ENCODE measurements around the gene HRH1. TPM values are rescaled to one million over a fixed set of nuclear protein-coding genes. Genes with fewer than 3 reads are reported as not detected.

Gene HRH1
- total RNA-seq, 1 donor from 2014 or later = 6.2 TPM

DNA sequence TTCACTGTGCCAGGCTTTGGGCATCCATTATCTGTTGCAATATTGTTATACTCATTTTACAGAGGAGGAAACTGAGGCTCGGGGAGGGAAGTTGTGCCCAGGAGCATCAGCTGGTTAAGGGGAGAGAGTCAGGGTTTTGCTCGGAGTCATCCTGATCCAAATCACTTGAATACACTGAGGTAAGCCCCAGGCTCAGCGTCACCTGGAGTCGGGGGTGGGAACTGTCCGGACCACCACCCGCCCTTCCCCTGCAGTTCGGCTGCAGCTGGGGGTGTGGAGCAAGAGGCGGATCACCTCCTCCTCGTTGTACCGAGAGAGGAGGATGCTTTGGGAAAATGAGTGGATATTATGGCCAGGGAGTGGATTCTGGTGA, 646 bp downstream of the HRH1 start:
- intact Hi-C loops (cut with DNase I) = loop anchor here (1.0 to 5.0 kb wide), 7 partner anchors 18 to 180 kb away; partner anchors contain the start of gene ATG7

DNA sequence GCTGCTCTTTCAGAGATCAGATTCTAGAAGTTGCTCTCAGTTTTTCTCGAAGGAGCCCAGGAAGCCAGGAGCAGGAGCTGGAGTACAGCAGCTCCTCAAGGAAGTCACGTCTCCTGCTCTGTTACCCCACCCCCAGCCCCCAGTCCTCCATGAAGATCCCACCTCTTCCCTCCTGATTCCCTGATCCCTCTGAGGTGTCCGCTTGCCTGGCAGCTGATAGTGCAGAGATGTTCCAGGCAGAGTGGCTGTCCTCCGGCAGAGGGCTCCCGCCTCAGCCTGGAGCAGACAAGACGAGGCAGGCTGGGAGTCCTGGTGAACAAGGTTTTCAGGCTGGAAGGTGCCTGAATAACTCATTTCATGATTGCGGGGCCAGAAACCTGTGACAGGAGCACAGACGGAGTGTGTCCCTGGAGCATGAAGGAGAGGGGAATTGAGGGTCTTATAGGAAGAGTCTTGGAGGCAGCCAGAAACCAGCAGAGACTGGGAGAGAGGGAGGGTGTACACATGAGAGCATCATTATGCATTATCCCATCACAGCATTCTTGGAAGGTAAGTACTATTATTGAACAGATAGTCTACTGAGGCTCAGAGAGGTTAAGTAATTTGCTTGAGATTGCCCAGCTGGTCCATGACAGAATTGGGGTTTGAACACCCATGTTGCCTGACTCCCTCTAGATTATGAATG, 1.2 kb downstream of the HRH1 start:
- Histone ChIP-seq H3K27ac (peak overlapping the region; percentile 94 to 96), H3K36me3 (no peaks in the 10 kb centered on the region), H3K4me3 (peak overlapping the region; percentile 80 to 87), H3K4me1 (peaks cover 8 to 31% of the 10 kb centered on the region in 2 donors), H3K27me3 (no peaks in the 10 kb centered on the region), H3K9me3 (no peaks in the 10 kb centered on the region)
- TF ChIP-seq, protein P1, sequence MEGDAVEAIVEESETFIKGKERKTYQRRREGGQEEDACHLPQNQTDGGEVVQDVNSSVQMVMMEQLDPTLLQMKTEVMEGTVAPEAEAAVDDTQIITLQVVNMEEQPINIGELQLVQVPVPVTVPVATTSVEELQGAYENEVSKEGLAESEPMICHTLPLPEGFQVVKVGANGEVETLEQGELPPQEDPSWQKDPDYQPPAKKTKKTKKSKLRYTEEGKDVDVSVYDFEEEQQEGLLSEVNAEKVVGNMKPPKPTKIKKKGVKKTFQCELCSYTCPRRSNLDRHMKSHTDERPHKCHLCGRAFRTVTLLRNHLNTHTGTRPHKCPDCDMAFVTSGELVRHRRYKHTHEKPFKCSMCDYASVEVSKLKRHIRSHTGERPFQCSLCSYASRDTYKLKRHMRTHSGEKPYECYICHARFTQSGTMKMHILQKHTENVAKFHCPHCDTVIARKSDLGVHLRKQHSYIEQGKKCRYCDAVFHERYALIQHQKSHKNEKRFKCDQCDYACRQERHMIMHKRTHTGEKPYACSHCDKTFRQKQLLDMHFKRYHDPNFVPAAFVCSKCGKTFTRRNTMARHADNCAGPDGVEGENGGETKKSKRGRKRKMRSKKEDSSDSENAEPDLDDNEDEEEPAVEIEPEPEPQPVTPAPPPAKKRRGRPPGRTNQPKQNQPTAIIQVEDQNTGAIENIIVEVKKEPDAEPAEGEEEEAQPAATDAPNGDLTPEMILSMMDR (IDR thresholded peaks at IDR 0.05) = peak; percentile 65 to 75 (median 66)
- peak in 1 of 2 donors; percentile 91 for DNase-seq (ENCODE audit: low spot score in 2 of 2)
- intact Hi-C loops (cut with DNase I) = loop anchor here (1.0 to 5.0 kb wide), 5 partner anchors 53 to 179 kb away; partner anchors contain the start of gene ATG7

More for the DNA sequence above, 646 bp downstream of the HRH1 start:
- Histone ChIP-seq H3K27ac (peak overlapping the region; percentile 94 to 96), H3K27me3 (no peaks in the 10 kb centered on the region), H3K4me3 (peak overlapping the region; percentile 80 to 87), H3K9me3 (no peaks in the 10 kb centered on the region), H3K36me3 (no peaks in the 10 kb centered on the region), H3K4me1 (peaks cover 8 to 28% of the 10 kb centered on the region in 2 donors)
- TF ChIP-seq, protein P1 (IDR thresholded peaks at IDR 0.05) = no peak
- no peak for DNase-seq (ENCODE audit: low spot score in 2 of 2)

GRCh38 chr3:11156026-11156410, 1.7 kb downstream of the HRH1 start:
- Histone ChIP-seq H3K4me1 (peaks cover 8 to 31% of the 10 kb centered on the region in 2 donors), H3K36me3 (no peaks in the 10 kb centered on the region), H3K9me3 (no peaks in the 10 kb centered on the region), H3K4me3 (peak overlapping the region; percentile 80 to 87), H3K27me3 (no peaks in the 10 kb centered on the region), H3K27ac (peak overlapping the region; percentile 94 to 96)
- DNase-seq (ENCODE audit: low spot score in 2 of 2) = no peak
- TF ChIP-seq, protein P1 (IDR thresholded peaks at IDR 0.05) = no peak
- intact Hi-C loops (cut with DNase I) = loop anchor here (5.0 kb wide), 1 partner anchor 131 kb away; no protein-coding TSS in a partner anchor

GRCh38 chr3:11157421-11157820, 3.1 kb downstream of the HRH1 start:
- H3K27ac ChIP-seq = peak overlapping the region in 1 of 2 donors; percentile 7

GRCh38 chr3:11159421-11159904, 5.2 kb downstream of the HRH1 start:
- no peaks in the 10 kb centered on the region for H3K27me3 ChIP-seq
- peaks cover 8 to 34% of the 10 kb centered on the region in 2 donors for H3K4me1 ChIP-seq
- H3K4me3 ChIP-seq = peak overlapping the region in 1 of 2 donors; percentile 9
- H3K9me3 ChIP-seq = no peaks in the 10 kb centered on the region
- no peaks in the 10 kb centered on the region for H3K36me3 ChIP-seq
- peak in 1 of 2 donors; percentile 81 for DNase-seq (ENCODE audit: low spot score in 2 of 2)
- peak overlapping the region; percentile 37 to 66 for H3K27ac ChIP-seq
- intact Hi-C loops (cut with DNase I) = loop anchor here (5.0 kb wide), 1 partner anchor 128 kb away; no protein-coding TSS in a partner anchor
- TF ChIP-seq, protein P1 (IDR thresholded peaks at IDR 0.05) = no peak

More at GRCh38 chr3:11157421-11157820, 3.1 kb downstream of the HRH1 start:
- peak overlapping the region in 1 of 2 donors; percentile 87 for H3K4me3 ChIP-seq
- H3K36me3 ChIP-seq = no peaks in the 10 kb centered on the region
- H3K4me1 ChIP-seq = peaks cover 8 to 31% of the 10 kb centered on the region in 2 donors
- DNase-seq (ENCODE audit: low spot score in 2 of 2) = no peak
- H3K9me3 ChIP-seq = no peaks in the 10 kb centered on the region
- TF ChIP-seq, protein P1 (IDR thresholded peaks at IDR 0.05) = no peak
- H3K27me3 ChIP-seq = no peaks in the 10 kb centered on the region
- intact Hi-C loops (cut with DNase I) = loop anchor here (5.0 kb wide), 1 partner anchor 130 kb away; no protein-coding TSS in a partner anchor
